Peyer's patch (tissue), 4 donors: Measurements from ENCODE around the gene TTF1. TPM values are rescaled to one million over a fixed set of nuclear protein-coding genes. Genes with fewer than 3 reads are reported as not detected.

Source experiments
- DNase-seq, 3 donors: peaks; one replicate each; pipeline ENCODE4 v3.0.0-alpha.2; 2017 to 2019
- H3K27ac ChIP-seq, 4 donors: fragments of 200-600 bp; sonication (generic); one replicate each; pipeline ENCODE4 v1.5.1; 2016 to 2019
- H3K27me3 ChIP-seq, 2 donors: fragments of 200-600 bp; sonication (generic); one replicate each; pipeline ENCODE4 v1.5.1; 2019
- H3K36me3 ChIP-seq, 3 donors: fragments of 200-600 bp; sonication (generic); one replicate each; pipeline ENCODE4 v1.5.1; 2016 to 2019
- H3K4me1 ChIP-seq, 4 donors: fragments of 200-600 bp; sonication (generic); one replicate each; pipeline ENCODE4 v1.5.1; 2016 to 2019
- H3K4me3 ChIP-seq, 4 donors: fragments of 200-600 bp; sonication (generic); 1 replicate in 3 of 4; 2 replicates in 1 of 4; pipeline ENCODE4 v1.5.1; 2016 to 2019; ENCODE audit warnings: mild to moderate bottlenecking in 1 of 4
- H3K9me3 ChIP-seq, 4 donors: fragments of 200-600 bp; sonication (generic); one replicate each; pipeline ENCODE4 v1.5.1; 2016 to 2019; ENCODE audit warnings: mild to moderate bottlenecking in 1 of 4
- POLR2A ChIP-seq, 2 donors: fragments of 450-650 bp; IDR thresholded peaks; one replicate each; pipeline ENCODE4 v1.5.1; 2017; ENCODE audit warnings: antibody characterized with exemption in 2 of 2, mild to moderate bottlenecking in 2 of 2, moderate library complexity in 2 of 2
- total RNA-seq, 4 donors: library from RNA; depleted of rRNA; stranded (reverse); fragments of >200 nt; gene quantifications; one replicate each; pipeline ENCODE4 v1.1.0, GENCODE V29; 2016
- TF ChIP-seq, protein P1 (sequence below), 6 experiments: fragments of 450-650 bp in 4 of 6; fragments of 200-600 bp in 2 of 6; sonication (generic) in 1 of 6; IDR thresholded peaks; one replicate each; pipeline ENCODE4 v1.5.1; 2017 to 2019; ENCODE audit warnings: antibody characterized with exemption in 6 of 6, mild to moderate bottlenecking in 3 of 6, moderate library complexity in 1 of 6

Gene TTF1
- total RNA-seq, 4 donors from 2014 or later = 8.9 to 26.4 (median 9.9) TPM

DNA sequence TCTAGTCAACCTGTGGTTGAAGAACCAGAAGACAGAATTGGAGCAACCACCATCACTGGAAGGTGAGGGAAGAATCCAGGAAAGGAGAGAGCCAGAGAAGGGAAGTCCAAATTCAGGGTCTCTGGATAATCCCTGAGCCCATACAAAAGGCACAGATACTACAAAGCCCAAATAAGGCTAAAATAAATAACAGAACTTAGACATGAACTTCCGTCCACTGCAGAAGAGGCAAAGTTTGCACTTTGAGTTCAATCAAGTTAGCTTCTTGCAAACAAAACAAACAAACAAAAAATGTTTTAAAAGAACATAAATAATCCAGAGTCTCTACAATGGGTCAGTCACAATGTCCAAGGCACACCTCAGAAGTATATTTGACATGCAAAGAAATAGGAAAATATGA, 24.4 kb upstream of the TTF1 start:
- no peak overlapping the region for H3K27ac ChIP-seq
- no peaks in the 10 kb centered on the region for H3K27me3 ChIP-seq
- H3K4me1 ChIP-seq = no peaks in the 10 kb centered on the region
- no peaks in the 10 kb centered on the region for H3K9me3 ChIP-seq
- no peak for TF ChIP-seq POLR2A (IDR thresholded peaks at IDR 0.05)
- TF ChIP-seq, protein P1, sequence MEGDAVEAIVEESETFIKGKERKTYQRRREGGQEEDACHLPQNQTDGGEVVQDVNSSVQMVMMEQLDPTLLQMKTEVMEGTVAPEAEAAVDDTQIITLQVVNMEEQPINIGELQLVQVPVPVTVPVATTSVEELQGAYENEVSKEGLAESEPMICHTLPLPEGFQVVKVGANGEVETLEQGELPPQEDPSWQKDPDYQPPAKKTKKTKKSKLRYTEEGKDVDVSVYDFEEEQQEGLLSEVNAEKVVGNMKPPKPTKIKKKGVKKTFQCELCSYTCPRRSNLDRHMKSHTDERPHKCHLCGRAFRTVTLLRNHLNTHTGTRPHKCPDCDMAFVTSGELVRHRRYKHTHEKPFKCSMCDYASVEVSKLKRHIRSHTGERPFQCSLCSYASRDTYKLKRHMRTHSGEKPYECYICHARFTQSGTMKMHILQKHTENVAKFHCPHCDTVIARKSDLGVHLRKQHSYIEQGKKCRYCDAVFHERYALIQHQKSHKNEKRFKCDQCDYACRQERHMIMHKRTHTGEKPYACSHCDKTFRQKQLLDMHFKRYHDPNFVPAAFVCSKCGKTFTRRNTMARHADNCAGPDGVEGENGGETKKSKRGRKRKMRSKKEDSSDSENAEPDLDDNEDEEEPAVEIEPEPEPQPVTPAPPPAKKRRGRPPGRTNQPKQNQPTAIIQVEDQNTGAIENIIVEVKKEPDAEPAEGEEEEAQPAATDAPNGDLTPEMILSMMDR (IDR thresholded peaks at IDR 0.05) = no peak
- DNase-seq = no peak
- no peaks in the 10 kb centered on the region for H3K36me3 ChIP-seq
- H3K4me3 ChIP-seq = no peak overlapping the region

DNA sequence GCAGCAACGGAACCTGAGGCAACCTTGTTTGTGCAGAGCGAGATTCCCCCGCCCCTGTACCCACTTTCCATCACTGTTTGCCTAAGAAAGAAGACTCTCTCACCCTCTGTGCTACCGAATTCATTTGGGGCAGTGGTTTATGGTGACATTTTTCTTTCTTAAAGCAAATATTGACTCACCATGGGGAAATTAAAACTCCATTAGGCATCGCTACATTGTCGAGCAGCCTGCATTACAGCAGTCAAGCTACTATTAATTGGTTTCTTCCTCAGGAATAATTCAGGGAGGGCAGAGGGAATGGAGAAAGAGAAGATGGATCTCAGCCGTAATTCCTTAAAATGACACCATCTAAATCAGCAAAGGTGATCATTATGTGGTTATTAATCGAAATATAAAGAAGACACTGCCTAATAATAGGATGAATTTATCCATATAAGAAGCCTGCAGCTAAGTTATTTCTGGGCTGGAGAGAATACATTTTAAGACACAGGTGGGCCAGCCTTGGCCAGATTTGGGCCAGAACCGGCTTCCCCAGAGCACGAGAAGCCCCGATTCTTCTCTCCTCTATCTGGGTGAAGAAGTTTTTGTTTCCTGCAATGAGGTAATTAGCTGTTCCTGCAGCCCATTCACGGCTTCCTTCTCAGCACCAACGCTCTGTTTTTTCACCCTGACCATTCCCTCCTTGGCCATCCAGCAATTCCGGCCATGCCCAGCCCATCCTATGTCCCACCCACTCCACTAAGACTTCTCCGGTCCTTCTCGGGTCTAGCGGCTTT, 20.2 kb upstream of the TTF1 start:
- H3K27me3 ChIP-seq = no peaks in the 10 kb centered on the region
- H3K27ac ChIP-seq = no peak overlapping the region

DNA sequence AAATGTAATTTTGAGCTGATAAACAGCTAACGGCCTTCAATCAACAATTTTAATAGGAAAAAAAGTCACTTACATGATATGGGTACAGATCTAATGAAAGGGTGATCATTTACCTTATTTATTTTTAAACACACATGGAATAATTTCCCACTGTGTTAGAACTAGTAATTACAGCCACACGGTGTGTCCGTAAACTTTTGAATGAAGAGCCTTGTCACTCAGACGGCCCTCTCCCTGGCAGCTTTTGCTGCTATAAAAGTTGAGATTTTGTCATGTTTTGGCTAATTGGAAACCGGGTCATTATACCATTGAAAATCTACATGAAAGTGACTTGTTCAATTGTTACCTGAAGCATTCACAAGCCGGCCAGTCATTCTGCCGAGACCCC, 19.0 kb upstream of the TTF1 start:
- TF ChIP-seq POLR2A (IDR thresholded peaks at IDR 0.05) = no peak
- TF ChIP-seq, protein P1 (IDR thresholded peaks at IDR 0.05) = no peak
- no peak overlapping the region for H3K4me3 ChIP-seq
- no peaks in the 10 kb centered on the region for H3K4me1 ChIP-seq
- H3K27me3 ChIP-seq = no peaks in the 10 kb centered on the region
- H3K36me3 ChIP-seq = no peaks in the 10 kb centered on the region
- H3K9me3 ChIP-seq = no peaks in the 10 kb centered on the region
- no peak for DNase-seq
- H3K27ac ChIP-seq = no peak overlapping the region

More for the DNA sequence above, 20.2 kb upstream of the TTF1 start:
- no peaks in the 10 kb centered on the region for H3K36me3 ChIP-seq
- no peak for TF ChIP-seq POLR2A (IDR thresholded peaks at IDR 0.05)
- TF ChIP-seq, protein P1 (IDR thresholded peaks at IDR 0.05) = no peak
- no peaks in the 10 kb centered on the region for H3K4me1 ChIP-seq
- H3K4me3 ChIP-seq = no peak overlapping the region
- no peaks in the 10 kb centered on the region for H3K9me3 ChIP-seq
- no peak for DNase-seq

DNA sequence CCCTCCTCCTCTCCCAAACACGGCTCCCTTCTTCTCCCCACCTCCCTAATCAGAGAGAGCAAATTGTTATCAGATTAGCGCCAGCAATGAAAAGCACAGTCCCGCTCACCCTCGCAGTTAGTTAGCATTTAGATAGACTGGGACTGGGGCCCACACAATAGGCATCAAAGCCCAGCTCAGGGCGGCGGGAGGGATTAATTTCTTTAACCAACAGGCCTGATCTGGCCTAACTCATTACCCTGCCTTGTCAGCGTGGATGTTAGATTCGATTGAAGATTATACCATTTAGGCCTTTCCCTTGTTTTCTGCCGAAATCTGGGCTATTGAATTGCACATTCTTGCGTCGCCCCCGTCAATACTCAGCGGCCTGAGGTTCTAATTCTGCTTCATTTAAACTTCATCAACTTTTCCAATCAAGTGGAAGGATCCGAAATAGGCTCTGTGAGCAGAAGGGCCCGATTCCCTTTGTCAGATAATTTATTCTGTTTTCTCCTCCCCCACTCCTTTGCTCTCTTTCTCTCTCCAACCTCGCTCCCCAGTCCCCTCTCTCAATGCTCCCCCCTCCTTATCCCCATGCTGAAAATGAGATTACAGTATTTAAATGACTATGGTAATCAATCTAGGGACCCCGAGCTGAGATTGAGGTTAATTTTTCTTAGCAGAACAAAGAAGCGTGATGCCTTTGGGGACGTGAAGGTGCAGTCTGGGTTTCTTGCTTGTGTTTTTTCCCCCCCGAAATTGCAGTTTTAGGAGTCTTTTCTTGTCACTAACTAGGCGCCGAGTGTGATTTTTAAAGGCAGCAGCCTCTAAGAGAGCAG, 18.4 kb upstream of the TTF1 start:
- no peak for DNase-seq
- no peak overlapping the region for H3K4me3 ChIP-seq
- H3K27ac ChIP-seq = no peak overlapping the region
- no peaks in the 10 kb centered on the region for H3K4me1 ChIP-seq
- no peaks in the 10 kb centered on the region for H3K9me3 ChIP-seq
- no peaks in the 10 kb centered on the region for H3K36me3 ChIP-seq
- H3K27me3 ChIP-seq = no peaks in the 10 kb centered on the region
- TF ChIP-seq, protein P1 (IDR thresholded peaks at IDR 0.05) = no peak
- no peak for TF ChIP-seq POLR2A (IDR thresholded peaks at IDR 0.05)

DNA sequence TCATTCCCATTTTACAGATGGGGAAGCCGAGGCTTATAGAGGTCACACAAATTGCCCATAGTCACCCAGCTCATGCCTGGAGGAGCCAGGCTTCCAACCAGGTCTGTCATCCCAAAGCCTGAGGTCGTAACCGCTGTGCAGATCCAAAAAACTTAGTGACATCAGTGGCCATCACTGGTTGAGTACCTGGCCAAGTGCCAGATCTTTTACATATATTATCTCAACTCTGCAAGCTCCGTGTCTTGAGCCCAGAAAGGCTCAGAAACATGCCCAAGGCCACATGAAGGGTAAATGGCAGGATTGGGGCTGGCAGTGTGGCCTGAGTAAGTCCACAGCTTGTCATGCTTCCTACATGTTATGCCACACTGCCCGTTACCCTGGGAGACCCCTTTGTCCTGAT, 16.9 kb upstream of the TTF1 start:
- TF ChIP-seq POLR2A (IDR thresholded peaks at IDR 0.05) = no peak
- TF ChIP-seq, protein P1 (IDR thresholded peaks at IDR 0.05) = no peak
- Histone ChIP-seq H3K9me3 (no peaks in the 10 kb centered on the region), H3K36me3 (no peaks in the 10 kb centered on the region), H3K4me1 (no peaks in the 10 kb centered on the region), H3K27ac (no peak overlapping the region), H3K27me3 (peaks cover 0 to 4% of the 10 kb centered on the region in 2 donors), H3K4me3 (no peak overlapping the region)
- no peak for DNase-seq
